Lower leg skin (tissue), 4 donors: Measurements from ENCODE around the gene GNB1. TPM values are rescaled to one million over a fixed set of nuclear protein-coding genes. Genes with fewer than 3 reads are reported as not detected.
A peak's percentile ranks its signal among the peaks of the same experiment; 100 is the strongest.
"Not testable (repeated sequence)": the region's sequence is repeated elsewhere in the genome, so short reads cannot be mapped to it uniquely, and the experiment has no call there.

Experiments
- DNase-seq, 2 donors: peaks; one replicate each; pipeline ENCODE4 v3.0.0-alpha.2; 2019; ENCODE audit warnings: low spot score in 2 of 2
- H3K4me3 ChIP-seq: fragments of 200-600 bp; sonication (generic); 2 replicates; pipeline ENCODE4 v1.5.1; 2017; ENCODE audit warnings: mild to moderate bottlenecking, low read depth; ENCODE audit not compliant: poor library complexity, severe bottlenecking
- CTCF ChIP-seq, 3 donors: fragments of 450-650 bp; IDR thresholded peaks; one replicate each; pipeline ENCODE4 v1.5.1; 2016; ENCODE audit warnings: antibody characterized with exemption in 3 of 3, mild to moderate bottlenecking in 3 of 3, moderate library complexity in 2 of 3
- POLR2A ChIP-seq, 2 donors: fragments of 450-650 bp; IDR thresholded peaks; one replicate each; pipeline ENCODE4 v1.6.1; 2016 to 2017; ENCODE audit warnings: antibody characterized with exemption in 2 of 2, mild to moderate bottlenecking in 1 of 2, moderate library complexity in 1 of 2
- WGBS, 2 donors: methylation state at CpG; one replicate each; pipeline ENCODE4 v1.1.5; 2018; 5-methylcytosine and 5-hydroxymethylcytosine counted together
- intact Hi-C: fragments of 100-400 bp; cut with DNase I; formaldehyde crosslinking; loops from one replicate; pipeline ENCODE4 v1.15.0; 2023; ENCODE audit warnings: low total_unique reads
- total RNA-seq, 4 donors: library from RNA; depleted of rRNA; stranded (reverse); fragments of >200 nt; gene quantifications; one replicate each; pipeline ENCODE4 v1.1.0, GENCODE V29; 2016

The GNB1 gene
- total RNA-seq, 4 donors from 2014 or later: 103 to 141 (median 123) TPM

GRCh38 chr1:1748686-1749321, 142.1 kb downstream of the GNB1 start:
- WGBS, 2 donors: 73 to 74% methylated on average over 13 to 18 of the region's 18 CpGs
- intact Hi-C loops: no loop called here
- no peak for DNase-seq
- no peak overlapping the region for H3K4me3 ChIP-seq
- no peak for TF ChIP-seq CTCF (IDR thresholded peaks at IDR 0.05)
- TF ChIP-seq POLR2A (IDR thresholded peaks at IDR 0.05): no peak

GRCh38 chr1:1746566-1746909, 144.3 kb downstream of the GNB1 start:
- intact Hi-C loops, H3K4me3 ChIP-seq, DNase-seq: not testable (repeated sequence)
- no CpG with 5 or more reads among the region's 35 CpGs for WGBS, 2 donors

- 0 to 2% methylated on average over 18 to 41 of the region's 101 CpGs for WGBS, 2 donors
- intact Hi-C loops, H3K4me3 ChIP-seq: not testable (repeated sequence)
- peak; percentile 66 to 97 for DNase-seq
- peak in 1 of 3 donors; percentile 41 for TF ChIP-seq CTCF (IDR thresholded peaks at IDR 0.05)
These were observed 145.0 kb downstream of the GNB1 start for GRCh38 chr1:1745651-1746565.

- peak in 1 of 2 donors; percentile 34 for DNase-seq
- intact Hi-C loops, H3K4me3 ChIP-seq: not testable (repeated sequence)
- 84 to 85% methylated on average over 11 of the region's 11 CpGs for WGBS, 2 donors
These were observed 148.4 kb downstream of the GNB1 start for GRCh38 chr1:1742529-1742928.

- WGBS, 2 donors: 61 to 67% methylated on average over 12 of the region's 12 CpGs
- intact Hi-C loops, DNase-seq, H3K4me3 ChIP-seq: not testable (repeated sequence)
These were observed 149.9 kb downstream of the GNB1 start for GRCh38 chr1:1741013-1741412.

GRCh38 chr1:1738799-1739337, 152.0 kb downstream of the GNB1 start:
- peak in 1 of 2 donors; percentile 36 for DNase-seq
- 90 to 95% methylated on average over 4 to 8 of the region's 22 CpGs for WGBS, 2 donors
- intact Hi-C loops, H3K4me3 ChIP-seq: not testable (repeated sequence)

GRCh38 chr1:1737675-1738590, 153.0 kb downstream of the GNB1 start:
- 89 to 91% methylated on average over 18 to 21 of the region's 44 CpGs for WGBS, 2 donors

More at GRCh38 chr1:1737675-1738590, 153.0 kb downstream of the GNB1 start:
- H3K4me3 ChIP-seq, intact Hi-C loops: not testable (repeated sequence)
- peak; percentile 8 to 82 for DNase-seq

Other genes with a start within 250 kb of the GNB1 start
- gene CDK11B, start 232.1 kb downstream of the GNB1 start, total RNA-seq: 10 to 100 TPM; 19.4 to 42.3 (median 21.8) TPM
- gene SLC35E2B, start 198.3 kb downstream of the GNB1 start, total RNA-seq: 10 to 100 TPM; 16.1 to 48.4 (median 31.4) TPM
- 10 to 100 TPM; 18.1 to 56.9 (median 27.7) TPM for gene CDK11A, start 166.7 kb downstream of the GNB1 start, total RNA-seq
- 10 to 100 TPM; 45.4 to 58.0 (median 54.2) TPM for gene NADK, start 112.6 kb downstream of the GNB1 start, total RNA-seq
- gene CALML6, start 24.2 kb upstream of the GNB1 start, total RNA-seq: under 1 TPM; 0.13 to 0.89 (median 0.65) TPM
- 1 to 10 TPM; 2.9 to 6.4 (median 4.1) TPM for gene TMEM52, start 28.2 kb upstream of the GNB1 start, total RNA-seq
- under 1 TPM in 1 of 4 donors, not detected in 3; 0.10 TPM for gene CFAP74, start 112.7 kb upstream of the GNB1 start, total RNA-seq
- gene GABRD, start 128.3 kb upstream of the GNB1 start, total RNA-seq: 1 to 10 TPM in 3 of 4 donors, not detected in 1; 1.1 to 5.1 (median 2.0) TPM
- 10 to 100 TPM; 25.9 to 32.2 (median 26.8) TPM for gene PRKCZ, start 159.3 kb upstream of the GNB1 start, total RNA-seq